Measurements from ENCODE around the gene CCR7. TPM values are rescaled to one million over a fixed set of nuclear protein-coding genes. Genes with fewer than 3 reads are reported as not detected.

CCR7 gene
- total RNA-seq, 4 donors from 2014 or later = 1.5 TPM; not detected in 3

DNA sequence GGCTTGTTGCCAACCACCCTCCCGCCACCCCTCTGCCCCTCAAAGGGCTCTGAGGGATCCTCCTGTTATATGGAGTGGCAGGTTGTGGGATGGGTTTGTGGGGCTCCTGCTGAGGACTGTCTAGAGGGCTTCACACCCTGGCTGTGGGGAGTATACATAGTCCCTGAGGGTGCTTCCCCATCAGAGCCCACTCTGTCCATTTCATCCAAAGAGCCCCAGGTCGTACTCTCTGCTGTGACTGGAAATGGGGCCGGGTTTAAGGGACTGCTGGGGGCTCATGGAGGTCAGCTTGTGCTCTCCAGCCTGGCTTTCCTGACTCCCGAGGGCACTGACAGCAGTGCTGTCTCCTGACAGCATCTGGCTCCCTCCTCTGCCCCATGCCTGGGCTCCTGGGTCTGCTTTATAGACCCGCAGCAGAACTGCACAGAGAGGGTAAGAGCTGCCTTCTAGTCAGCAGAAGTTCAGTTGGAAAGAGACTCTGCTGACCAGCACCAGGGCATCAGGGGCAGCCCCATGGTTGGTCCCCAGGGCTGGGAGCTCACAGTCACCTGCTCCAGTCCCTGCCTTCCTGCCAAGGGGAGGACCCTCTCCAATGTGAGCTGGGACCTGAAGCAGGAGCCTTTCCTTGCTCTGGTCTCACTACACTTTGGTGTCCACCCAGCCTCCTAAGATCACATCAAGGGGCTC, 46.0 kb downstream of the CCR7 start:
- H3K4me1 ChIP-seq = peaks cover 0 to 22% (median 9%) of the 10 kb centered on the region in 4 donors
- H3K9me3 ChIP-seq = no peaks in the 10 kb centered on the region
- TF ChIP-seq, protein P1, sequence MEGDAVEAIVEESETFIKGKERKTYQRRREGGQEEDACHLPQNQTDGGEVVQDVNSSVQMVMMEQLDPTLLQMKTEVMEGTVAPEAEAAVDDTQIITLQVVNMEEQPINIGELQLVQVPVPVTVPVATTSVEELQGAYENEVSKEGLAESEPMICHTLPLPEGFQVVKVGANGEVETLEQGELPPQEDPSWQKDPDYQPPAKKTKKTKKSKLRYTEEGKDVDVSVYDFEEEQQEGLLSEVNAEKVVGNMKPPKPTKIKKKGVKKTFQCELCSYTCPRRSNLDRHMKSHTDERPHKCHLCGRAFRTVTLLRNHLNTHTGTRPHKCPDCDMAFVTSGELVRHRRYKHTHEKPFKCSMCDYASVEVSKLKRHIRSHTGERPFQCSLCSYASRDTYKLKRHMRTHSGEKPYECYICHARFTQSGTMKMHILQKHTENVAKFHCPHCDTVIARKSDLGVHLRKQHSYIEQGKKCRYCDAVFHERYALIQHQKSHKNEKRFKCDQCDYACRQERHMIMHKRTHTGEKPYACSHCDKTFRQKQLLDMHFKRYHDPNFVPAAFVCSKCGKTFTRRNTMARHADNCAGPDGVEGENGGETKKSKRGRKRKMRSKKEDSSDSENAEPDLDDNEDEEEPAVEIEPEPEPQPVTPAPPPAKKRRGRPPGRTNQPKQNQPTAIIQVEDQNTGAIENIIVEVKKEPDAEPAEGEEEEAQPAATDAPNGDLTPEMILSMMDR (IDR thresholded peaks at IDR 0.05) = no peak
- no peak for TF ChIP-seq EP300 (IDR thresholded peaks at IDR 0.05)
- no peak for TF ChIP-seq POLR2A (IDR thresholded peaks at IDR 0.05)
- no peak for DNase-seq (ENCODE audit: low spot score in 2 of 2)
- no peak overlapping the region for H3K4me3 ChIP-seq
- H3K27me3 ChIP-seq = no peaks in the 10 kb centered on the region
- H3K27ac ChIP-seq = no peak overlapping the region
- H3K36me3 ChIP-seq = no peaks in the 10 kb centered on the region
- 79 to 81% methylated on average over 5 of the region's 5 CpGs for WGBS, 2 donors

GRCh38 chr17:40518401-40519088, 46.7 kb downstream of the CCR7 start:
- Histone ChIP-seq H3K9me3 (no peaks in the 10 kb centered on the region), H3K4me1 (peaks cover 0 to 18% (median 6%) of the 10 kb centered on the region in 4 donors), H3K36me3 (no peaks in the 10 kb centered on the region), H3K27ac (no peak overlapping the region), H3K4me3 (no peak overlapping the region), H3K27me3 (no peaks in the 10 kb centered on the region)
- DNase-seq (ENCODE audit: low spot score in 2 of 2) = no peak
- no peak for TF ChIP-seq POLR2A (IDR thresholded peaks at IDR 0.05)
- TF ChIP-seq, protein P1 (IDR thresholded peaks at IDR 0.05) = no peak
- no peak for TF ChIP-seq EP300 (IDR thresholded peaks at IDR 0.05)
- WGBS, 2 donors = 92 to 95% methylated on average over 5 of the region's 5 CpGs

- Histone ChIP-seq H3K9me3 (no peaks in the 10 kb centered on the region), H3K4me1 (peaks cover 0 to 18% (median 6%) of the 10 kb centered on the region in 4 donors), H3K4me3 (no peak overlapping the region), H3K36me3 (no peaks in the 10 kb centered on the region), H3K27ac (no peak overlapping the region), H3K27me3 (no peaks in the 10 kb centered on the region)
- DNase-seq (ENCODE audit: low spot score in 2 of 2) = no peak
- TF ChIP-seq, protein P1 (IDR thresholded peaks at IDR 0.05) = no peak
- TF ChIP-seq EP300 (IDR thresholded peaks at IDR 0.05) = no peak
- WGBS, 2 donors = 73 to 74% methylated on average over 4 of the region's 4 CpGs
These were observed 47.3 kb downstream of the CCR7 start for GRCh38 chr17:40517981-40518380.

DNA sequence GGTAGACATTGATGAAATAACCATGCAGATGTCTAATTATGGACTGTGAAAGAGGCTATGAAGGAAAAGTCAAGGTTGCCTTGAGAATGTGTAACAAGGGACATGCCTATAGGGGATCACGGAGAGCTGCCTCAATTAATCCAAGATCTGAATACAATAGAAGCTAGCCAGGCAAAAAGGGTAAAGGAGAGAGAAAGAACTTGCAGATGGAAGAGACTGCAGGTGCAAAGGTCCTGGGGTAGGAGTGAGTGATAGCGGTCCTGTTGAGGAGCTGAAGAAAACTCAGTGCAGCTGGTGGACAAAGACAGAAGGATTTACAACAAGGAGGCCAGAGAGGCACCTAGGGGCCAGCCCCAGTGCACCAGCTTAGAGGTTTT, 48.0 kb downstream of the CCR7 start:
- H3K27me3 ChIP-seq = no peaks in the 10 kb centered on the region
- no peaks in the 10 kb centered on the region for H3K9me3 ChIP-seq
- WGBS, 2 donors = 89 to 98% methylated on average over 2 of the region's 2 CpGs
- peaks cover 0 to 14% (median 6%) of the 10 kb centered on the region in 4 donors for H3K4me1 ChIP-seq
- H3K36me3 ChIP-seq = no peaks in the 10 kb centered on the region
- no peak overlapping the region for H3K4me3 ChIP-seq
- TF ChIP-seq EP300 (IDR thresholded peaks at IDR 0.05) (no peak), POLR2A (IDR thresholded peaks at IDR 0.05) (no peak)
- TF ChIP-seq, protein P1 (IDR thresholded peaks at IDR 0.05) = no peak
- DNase-seq (ENCODE audit: low spot score in 2 of 2) = no peak
- no peak overlapping the region for H3K27ac ChIP-seq

DNA sequence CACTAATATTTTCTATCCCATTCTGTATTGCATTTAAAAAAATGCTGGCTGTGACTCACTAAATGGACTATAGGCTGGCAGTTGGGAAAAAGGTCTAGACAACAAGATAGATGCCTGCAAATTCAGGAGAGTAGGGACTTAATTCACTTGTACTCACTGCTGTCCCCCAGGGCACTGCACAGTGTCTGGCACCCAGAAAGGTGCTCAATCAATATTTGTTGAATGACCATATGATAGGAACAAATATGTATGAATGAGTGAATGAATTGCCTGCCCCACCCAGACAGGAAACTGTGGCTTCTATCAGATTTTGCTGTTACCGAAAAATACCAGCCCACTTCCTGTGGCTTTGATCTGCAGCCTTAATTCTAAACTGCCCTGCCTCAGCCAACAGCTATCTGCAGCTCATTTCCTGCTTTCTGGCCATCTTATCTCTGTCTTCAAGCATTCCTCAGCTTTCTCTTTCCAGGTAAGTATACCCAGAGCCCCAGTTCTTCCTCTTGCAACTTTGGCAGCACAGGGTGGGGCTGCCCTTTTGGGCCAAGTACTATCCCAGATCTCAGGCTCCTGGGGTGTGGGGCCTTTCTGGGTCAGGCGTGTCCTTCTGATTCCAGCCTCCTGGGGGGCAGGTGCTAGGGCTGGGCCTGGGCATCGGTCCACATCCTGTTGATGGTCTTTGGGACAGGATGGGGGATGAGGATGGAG, 48.5 kb downstream of the CCR7 start:
- no peak overlapping the region for H3K4me3 ChIP-seq
- peaks cover 0 to 17% (median 6%) of the 10 kb centered on the region in 4 donors for H3K4me1 ChIP-seq
- H3K36me3 ChIP-seq = no peaks in the 10 kb centered on the region
- TF ChIP-seq POLR2A (IDR thresholded peaks at IDR 0.05) = no peak
- TF ChIP-seq, protein P1 (IDR thresholded peaks at IDR 0.05) = no peak
- TF ChIP-seq EP300 (IDR thresholded peaks at IDR 0.05) = no peak
- 55 to 64% methylated on average over 3 of the region's 3 CpGs for WGBS, 2 donors
- H3K27ac ChIP-seq = no peak overlapping the region
- no peak for DNase-seq (ENCODE audit: low spot score in 2 of 2)
- no peaks in the 10 kb centered on the region for H3K27me3 ChIP-seq
- no peaks in the 10 kb centered on the region for H3K9me3 ChIP-seq

Measured in tibial nerve (tissue), 4 donors.